Astrocyte (in vitro differentiated cells and primary cell): Measurements from ENCODE around the gene APOM.

Experiments
- EZH2 ChIP-seq: IDR thresholded peaks from 2 replicates; pipeline ENCODE4 v1.6.1; 2012; ENCODE audit warnings: mild to moderate bottlenecking, low read length, inconsistent platforms; ENCODE audit not compliant: insufficient read depth
- TF ChIP-seq, protein P1 (sequence below): IDR thresholded peaks from 2 replicates; pipeline ENCODE4 v1.5.1; 2011; ENCODE audit warnings: low read depth, mild to moderate bottlenecking, inconsistent platforms, low read length, moderate library complexity; ENCODE audit not compliant: insufficient read depth

DNA sequence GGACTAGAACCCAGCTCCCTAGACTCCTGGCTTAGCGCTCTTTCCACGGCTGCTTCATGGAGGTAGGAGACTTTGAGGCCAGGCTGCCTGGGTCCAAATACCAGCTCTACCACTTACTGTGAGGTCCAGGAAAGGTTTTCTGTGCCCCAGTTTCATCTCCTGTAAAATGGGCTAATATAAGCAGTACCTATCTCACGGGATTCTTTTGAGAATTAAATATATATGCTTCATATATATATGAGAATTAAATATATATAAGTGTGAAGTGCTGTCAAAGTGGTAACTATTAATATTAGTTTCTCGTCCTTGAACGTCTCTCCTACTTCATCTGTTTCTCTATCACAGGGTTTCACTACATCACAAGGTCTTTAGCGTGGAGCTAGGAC is 35.4 kb downstream of the APOM start:
- no peak for TF ChIP-seq EZH2
- TF ChIP-seq, protein P1, sequence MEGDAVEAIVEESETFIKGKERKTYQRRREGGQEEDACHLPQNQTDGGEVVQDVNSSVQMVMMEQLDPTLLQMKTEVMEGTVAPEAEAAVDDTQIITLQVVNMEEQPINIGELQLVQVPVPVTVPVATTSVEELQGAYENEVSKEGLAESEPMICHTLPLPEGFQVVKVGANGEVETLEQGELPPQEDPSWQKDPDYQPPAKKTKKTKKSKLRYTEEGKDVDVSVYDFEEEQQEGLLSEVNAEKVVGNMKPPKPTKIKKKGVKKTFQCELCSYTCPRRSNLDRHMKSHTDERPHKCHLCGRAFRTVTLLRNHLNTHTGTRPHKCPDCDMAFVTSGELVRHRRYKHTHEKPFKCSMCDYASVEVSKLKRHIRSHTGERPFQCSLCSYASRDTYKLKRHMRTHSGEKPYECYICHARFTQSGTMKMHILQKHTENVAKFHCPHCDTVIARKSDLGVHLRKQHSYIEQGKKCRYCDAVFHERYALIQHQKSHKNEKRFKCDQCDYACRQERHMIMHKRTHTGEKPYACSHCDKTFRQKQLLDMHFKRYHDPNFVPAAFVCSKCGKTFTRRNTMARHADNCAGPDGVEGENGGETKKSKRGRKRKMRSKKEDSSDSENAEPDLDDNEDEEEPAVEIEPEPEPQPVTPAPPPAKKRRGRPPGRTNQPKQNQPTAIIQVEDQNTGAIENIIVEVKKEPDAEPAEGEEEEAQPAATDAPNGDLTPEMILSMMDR, result no peak
